ENCODE results near the gene HCRT. TPM values are rescaled to one million over a fixed set of nuclear protein-coding genes. Genes with fewer than 3 reads are reported as not detected.

The HCRT gene
- total and polyA plus RNA-seq, 2 of the 8 experiments (the other 6 are each of a cell fraction or from before 2014, with no cell fraction given), result not detected

- TF ChIP-seq KDM4A (IDR thresholded peaks at IDR 0.05; ENCODE audit: low read depth, low read length, severe bottlenecking) (no peak), TAF7 (optimal IDR thresholded peaks at IDR 0.05; ENCODE audit: borderline replicate concordance, low read depth, low read length) (no peak), POU5F1 (IDR thresholded peaks at IDR 0.05; ENCODE audit: low read depth, low read length) (no peak), SP2 (IDR thresholded peaks at IDR 0.05; ENCODE audit: low read length) (no peak)
These were observed 49.3 kb downstream of the HCRT start (continued) for GRCh38 chr17:42135664-42136653.

All from H1 (cell line).